Gastroesophageal sphincter (tissue), 4 donors: ENCODE measurements around the gene ADGRF3. TPM values are rescaled to one million over a fixed set of nuclear protein-coding genes. Genes with fewer than 3 reads are reported as not detected.

Experiments
- ATAC-seq: fragments of 150-250 bp; one replicate; pipeline ENCODE4 v1.9.1; 2016; ENCODE audit warnings: mild to moderate bottlenecking, moderate library complexity
- H3K27ac ChIP-seq, 4 donors: fragments of 200-600 bp; sonication (generic) in 3 of 4; 1 replicate in 3 of 4; 2 replicates in 1 of 4; pipeline ENCODE4 v1.5.1; 2016 to 2019
- H3K27me3 ChIP-seq: fragments of 200-600 bp; sonication (generic); one replicate; pipeline ENCODE4 v1.5.1; 2019
- H3K36me3 ChIP-seq, 2 donors: fragments of 200-600 bp; sonication (generic); one replicate each; pipeline ENCODE4 v1.5.1; 2019; ENCODE audit warnings: control low read depth in 1 of 2
- H3K4me1 ChIP-seq, 3 donors: fragments of 200-600 bp; sonication (generic); 1 replicate in 2 of 3; 2 replicates in 1 of 3; pipeline ENCODE4 v1.5.1; 2016 to 2019; ENCODE audit warnings: control low read depth in 2 of 3
- H3K4me3 ChIP-seq, 2 donors: fragments of 200-600 bp; sonication (generic); one replicate each; pipeline ENCODE4 v1.5.1; 2019; ENCODE audit warnings: mild to moderate bottlenecking in 1 of 2, moderate library complexity in 1 of 2
- H3K9me3 ChIP-seq, 3 donors: fragments of 200-600 bp; sonication (generic); one replicate each; pipeline ENCODE4 v1.5.1; 2017 to 2019; ENCODE audit warnings: control low read depth in 2 of 3
- CTCF ChIP-seq, 4 experiments: fragments of 200-600 bp in 2 of 4; fragments of 450-650 bp in 2 of 4; sonication (generic) in 1 of 4; IDR thresholded peaks; one replicate each; pipeline ENCODE4 v1.5.1; 2017 to 2019; ENCODE audit warnings: antibody characterized with exemption in 4 of 4, mild to moderate bottlenecking in 2 of 4, moderate library complexity in 2 of 4
- EP300 ChIP-seq: sonication (generic); formaldehyde crosslinking; IDR thresholded peaks from one replicate; pipeline ENCODE4 v1.6.1; 2017; ENCODE audit warnings: antibody characterized with exemption, mild to moderate bottlenecking
- POLR2A ChIP-seq, 2 donors: fragments of 450-650 bp; IDR thresholded peaks; one replicate each; pipeline ENCODE4 v1.6.1; 2017; ENCODE audit warnings: antibody characterized with exemption in 2 of 2, mild to moderate bottlenecking in 2 of 2, moderate library complexity in 1 of 2
- POLR2AphosphoS5 ChIP-seq: sonication (generic); formaldehyde crosslinking; IDR thresholded peaks from one replicate; pipeline ENCODE4 v1.6.1; 2017; ENCODE audit warnings: antibody characterized with exemption
- WGBS, 2 donors: methylation state at CpG; one replicate each; pipeline ENCODE4 v1.1.5; 2018; ENCODE audit warnings: low coverage in 1 of 2; 5-methylcytosine and 5-hydroxymethylcytosine counted together
- total RNA-seq, 4 donors: library from RNA; depleted of rRNA; stranded (reverse); fragments of >200 nt; gene quantifications; one replicate each; pipeline ENCODE4 v1.1.0, GENCODE V29; 2016

The ADGRF3 gene
- total RNA-seq, 4 donors from 2014 or later, result not detected

DNA sequence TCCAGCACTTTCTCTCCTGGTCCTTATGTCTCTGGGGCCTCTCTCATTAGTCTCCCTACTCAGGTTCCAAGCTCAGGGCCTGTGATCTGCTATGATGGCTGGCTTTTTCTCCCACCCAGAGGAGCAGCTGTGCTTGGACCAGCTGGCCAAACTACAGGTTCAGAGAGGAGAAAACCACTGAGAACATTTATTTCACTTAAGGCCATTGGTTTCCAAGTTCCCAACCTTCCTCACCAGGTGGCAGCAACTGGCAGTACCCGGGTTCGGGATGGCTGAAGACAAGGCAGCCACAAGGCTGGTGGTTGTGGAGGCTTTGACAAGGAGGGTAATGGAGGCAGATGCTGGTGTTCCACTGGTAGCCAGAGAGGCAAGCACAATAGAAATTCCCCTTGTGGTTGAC, 30.5 kb downstream of the ADGRF3 start:
- ATAC-seq, result no peak
- Histone ChIP-seq H3K27me3 (peaks cover 12% of the 10 kb centered on the region), H3K4me1 (no peaks in the 10 kb centered on the region), H3K9me3 (no peaks in the 10 kb centered on the region), H3K36me3 (no peaks in the 10 kb centered on the region), H3K27ac (no peak overlapping the region), H3K4me3 (no peak overlapping the region)
- 60% methylated on average over 1 of the region's 2 CpGs; no CpG with 5 or more reads in 1 of the 2 donors for WGBS, 2 donors
- TF ChIP-seq EP300 (no peak), CTCF (IDR thresholded peaks at IDR 0.05) (no peak), POLR2A (IDR thresholded peaks at IDR 0.05) (no peak)

- ATAC-seq, result no peak
- H3K27ac ChIP-seq, result no peak overlapping the region
- 60 to 74% methylated on average over 1 to 5 of the region's 8 CpGs for WGBS, 2 donors
These were observed 32.3 kb downstream of the ADGRF3 start for GRCh38 chr2:26314243-26314642.

GRCh38 chr2:26313446-26313845, 33.1 kb downstream of the ADGRF3 start:
- peaks cover 12% of the 10 kb centered on the region for H3K27me3 ChIP-seq
- 50% methylated on average over 2 of the region's 12 CpGs; no CpG with 5 or more reads in 1 of the 2 donors for WGBS, 2 donors
- ATAC-seq, result no peak
- H3K4me1 ChIP-seq, result no peaks in the 10 kb centered on the region
- no peak overlapping the region for H3K4me3 ChIP-seq
- H3K9me3 ChIP-seq, result no peaks in the 10 kb centered on the region
- H3K36me3 ChIP-seq, result no peaks in the 10 kb centered on the region
- TF ChIP-seq EP300, result no peak
- TF ChIP-seq POLR2A (IDR thresholded peaks at IDR 0.05), result no peak
- TF ChIP-seq CTCF (IDR thresholded peaks at IDR 0.05), result no peak
- no peak for TF ChIP-seq POLR2AphosphoS5
- H3K27ac ChIP-seq, result no peak overlapping the region

More at GRCh38 chr2:26314243-26314642, 32.3 kb downstream of the ADGRF3 start:
- Histone ChIP-seq H3K36me3 (no peaks in the 10 kb centered on the region), H3K4me3 (no peak overlapping the region), H3K4me1 (no peaks in the 10 kb centered on the region), H3K27me3 (peaks cover 12% of the 10 kb centered on the region), H3K9me3 (no peaks in the 10 kb centered on the region)
- no peak for TF ChIP-seq POLR2AphosphoS5
- no peak for TF ChIP-seq POLR2A (IDR thresholded peaks at IDR 0.05)
- no peak for TF ChIP-seq CTCF (IDR thresholded peaks at IDR 0.05)
- no peak for TF ChIP-seq EP300

- no peaks in the 10 kb centered on the region for H3K36me3 ChIP-seq
- no peaks in the 10 kb centered on the region for H3K9me3 ChIP-seq
- ATAC-seq, result no peak
- H3K4me1 ChIP-seq, result no peaks in the 10 kb centered on the region
- H3K27me3 ChIP-seq, result peaks cover 12% of the 10 kb centered on the region
- no peak for TF ChIP-seq POLR2A (IDR thresholded peaks at IDR 0.05)
- no peak for TF ChIP-seq EP300
- TF ChIP-seq CTCF (IDR thresholded peaks at IDR 0.05), result no peak
- TF ChIP-seq POLR2AphosphoS5, result no peak
- no peak overlapping the region for H3K27ac ChIP-seq
- 83 to 85% methylated on average over 5 of the region's 9 CpGs for WGBS, 2 donors
- no peak overlapping the region for H3K4me3 ChIP-seq
These were observed 34.1 kb downstream of the ADGRF3 start for GRCh38 chr2:26312471-26312870.

GRCh38 chr2:26309921-26310320, 36.7 kb downstream of the ADGRF3 start:
- ATAC-seq, result no peak
- Histone ChIP-seq H3K9me3 (no peaks in the 10 kb centered on the region), H3K36me3 (no peaks in the 10 kb centered on the region), H3K4me3 (no peak overlapping the region), H3K4me1 (no peaks in the 10 kb centered on the region), H3K27me3 (no peaks in the 10 kb centered on the region), H3K27ac (no peak overlapping the region)
- TF ChIP-seq POLR2AphosphoS5, result no peak
- no peak for TF ChIP-seq CTCF (IDR thresholded peaks at IDR 0.05)
- TF ChIP-seq POLR2A (IDR thresholded peaks at IDR 0.05), result no peak
- TF ChIP-seq EP300, result no peak
- WGBS, 2 donors, result 57 to 81% methylated on average over 2 to 10 of the region's 10 CpGs
